Fibroblast of lung (primary cell): Measurements from ENCODE around the gene TMEM127. TPM values are rescaled to one million over a fixed set of nuclear protein-coding genes. Genes with fewer than 3 reads are reported as not detected.
A peak's percentile ranks its signal among the peaks of the same experiment; 100 is the strongest.

ENCODE experiments used
- DNase-seq, 2 donors: peaks; one replicate each; pipeline versions ENCODE4 v3.0.0 to v3.0.0-alpha.2; 2010; ENCODE audit warnings: low read depth in 2 of 2
- H2AFZ ChIP-seq: 2 replicates; pipeline ENCODE4 v1.5.1; 2012; ENCODE audit warnings: low read length, control low read depth, inconsistent platforms
- H3K27ac ChIP-seq: 2 replicates; pipeline ENCODE4 v1.5.1; 2011; ENCODE audit warnings: low read length, control low read depth; ENCODE audit not compliant: insufficient read depth
- H3K27me3 ChIP-seq: 2 replicates; pipeline ENCODE4 v1.5.1; 2011; ENCODE audit warnings: mild to moderate bottlenecking, low read length; ENCODE audit not compliant: control insufficient read depth, insufficient read depth
- H3K36me3 ChIP-seq: 2 replicates; pipeline ENCODE4 v1.5.1; 2011; ENCODE audit warnings: low read length; ENCODE audit not compliant: control insufficient read depth, insufficient read depth
- H3K4me1 ChIP-seq: 2 replicates; pipeline ENCODE4 v1.5.1; 2011; ENCODE audit warnings: low read length; ENCODE audit not compliant: control insufficient read depth, insufficient read depth; ENCODE audit errors: extremely low read depth
- H3K4me2 ChIP-seq: 2 replicates; pipeline ENCODE4 v1.5.1; 2011; ENCODE audit warnings: low read length, control low read depth; ENCODE audit not compliant: insufficient read depth; ENCODE audit errors: extremely low read depth
- H3K4me3 ChIP-seq, 4 experiments: fragments of 200-600 bp in 1 of 4; sonication (generic) in 1 of 4; replicated peaks in 1 of 4; 2 replicates each; pipeline ENCODE4 v1.5.1; 2011 to 2016; ENCODE audit warnings: low read length in 4 of 4, low read depth in 3 of 4, mild to moderate bottlenecking in 3 of 4, control low read depth in 2 of 4, inconsistent platforms in 1 of 4, mixed read lengths in 1 of 4; ENCODE audit not compliant: insufficient read depth in 1 of 4; ENCODE audit errors: control extremely low read depth in 1 of 4
- H3K79me2 ChIP-seq: 2 replicates; pipeline ENCODE4 v1.5.1; 2012; ENCODE audit warnings: mild to moderate bottlenecking, low read length, inconsistent platforms; ENCODE audit not compliant: control insufficient read depth, insufficient read depth
- H3K9ac ChIP-seq: 2 replicates; pipeline ENCODE4 v1.5.1; 2011; ENCODE audit warnings: mild to moderate bottlenecking, low read length, control low read depth; ENCODE audit not compliant: insufficient read depth
- H3K9me3 ChIP-seq: 2 replicates; pipeline ENCODE4 v1.5.1; 2012; ENCODE audit warnings: low read depth, low read length; ENCODE audit not compliant: control insufficient read depth, insufficient read depth
- H4K20me1 ChIP-seq: 2 replicates; pipeline ENCODE4 v1.5.1; 2011; ENCODE audit warnings: low read length; ENCODE audit not compliant: control insufficient read depth, insufficient read depth; ENCODE audit errors: extremely low read depth
- EZH2 ChIP-seq: IDR thresholded peaks from 2 replicates; pipeline ENCODE4 v1.5.1; 2012; ENCODE audit warnings: low read length, control low read depth, mild to moderate bottlenecking; ENCODE audit errors: missing control alignments
- polyA minus RNA-seq: library from RNA; depleted of rRNA, polyadenylated mRNA; stranded (reverse); fragments of >200 nt; gene quantifications from 2 replicates; pipeline ENCODE4 v1.2.3, GENCODE V29; 2011; ENCODE audit warnings: low replicate concordance
- polyA plus RNA-seq, 2 donors: library from polyadenylated mRNA; depleted of rRNA in 1 of 2; stranded (reverse) in 1 of 2; unstranded in 1 of 2; fragments of >200 nt; gene quantifications; 2 replicates each; pipeline ENCODE4 v1.2.1, GENCODE V29; 2011 to 2012; ENCODE audit warnings: missing spikeins in 1 of 2
- total RNA-seq: library from RNA; depleted of rRNA; stranded (reverse); fragments of >200 nt; gene quantifications from 2 replicates; pipeline ENCODE4 v1.2.1, GENCODE V29; 2014
- TF ChIP-seq, protein P1 (sequence below), 2 donors: IDR thresholded peaks in 1 of 2; conservative IDR thresholded peaks in 1 of 2; 1 replicate in 1 of 2; 2 replicates in 1 of 2; pipeline ENCODE4 v1.5.1; 2011 to 2012; ENCODE audit warnings: low read length in 2 of 2, control low read depth in 1 of 2, inconsistent platforms in 1 of 2, low read depth in 1 of 2, mild to moderate bottlenecking in 1 of 2

The TMEM127 gene, protein sequence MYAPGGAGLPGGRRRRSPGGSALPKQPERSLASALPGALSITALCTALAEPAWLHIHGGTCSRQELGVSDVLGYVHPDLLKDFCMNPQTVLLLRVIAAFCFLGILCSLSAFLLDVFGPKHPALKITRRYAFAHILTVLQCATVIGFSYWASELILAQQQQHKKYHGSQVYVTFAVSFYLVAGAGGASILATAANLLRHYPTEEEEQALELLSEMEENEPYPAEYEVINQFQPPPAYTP
- total RNA-seq (15.2 and 20.8 TPM in 2 replicates), polyA plus RNA-seq (48.0 and 54.8 TPM in 2 replicates), polyA minus RNA-seq (147 and 217 TPM in 2 replicates)
- 38.2 and 39.0 TPM in 2 replicates for polyA plus RNA-seq (2012)

DNA sequence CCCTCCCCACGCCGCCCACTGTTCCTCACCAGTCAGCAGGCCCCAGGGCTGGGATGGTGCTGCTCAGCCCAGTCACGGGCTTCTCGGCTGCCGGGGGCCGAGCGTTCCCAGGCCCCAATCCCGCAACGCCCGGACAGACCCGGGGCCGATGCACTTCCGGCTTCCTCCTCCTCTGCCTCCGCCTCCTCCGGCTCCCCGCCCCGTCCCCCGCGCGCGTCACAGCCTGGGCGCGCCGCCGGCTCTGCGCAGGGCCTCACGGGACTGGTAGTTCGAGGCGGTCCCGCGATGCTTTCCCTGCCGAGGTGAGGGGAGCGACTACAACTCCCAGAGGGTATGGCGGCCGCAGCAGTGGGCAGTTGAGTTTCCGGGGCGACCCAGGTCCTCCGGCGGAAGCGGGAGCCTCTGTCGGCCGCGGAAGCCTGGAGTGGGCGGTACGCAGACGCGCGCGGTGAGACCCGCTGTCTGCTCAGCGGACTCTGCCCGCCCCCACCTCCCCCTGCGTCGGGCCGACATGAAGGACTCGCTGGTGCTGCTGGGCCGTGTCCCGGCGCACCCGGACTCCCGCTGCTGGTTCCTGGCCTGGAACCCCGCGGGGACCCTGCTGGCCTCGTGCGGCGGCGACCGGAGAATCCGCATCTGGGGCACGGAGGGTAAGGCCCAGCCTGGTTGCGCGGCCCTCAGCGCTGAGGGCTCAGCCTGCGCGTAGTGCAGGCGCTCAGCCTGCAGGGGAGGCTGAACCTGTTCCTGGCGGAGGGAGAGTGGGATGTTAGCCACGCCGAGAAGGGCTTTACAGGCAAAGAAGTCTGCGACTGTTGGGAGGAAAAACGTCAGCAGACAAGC, at the start of gene TMEM127, which contains the start of gene CIAO1:
Gene TMEM127, minus strand, starts transcription at position 158 of the 840 bp plus-strand sequence. CDS start 616 bp downstream, outside the sequence.
Gene CIAO1, plus strand, starts transcription at position 386 of the 840 bp plus-strand sequence. Its CDS starts 126 bp downstream, at position 512.
- Histone ChIP-seq H3K27me3 (no peaks in the 10 kb centered on the region), H3K36me3 (peaks cover 7% of the 10 kb centered on the region), H4K20me1 (no peaks in the 10 kb centered on the region), H3K27ac (peak within 1 kb of the TSS; percentile 89), H3K4me3 (peak within 1 kb of the TSS; percentile 88 to 99 (median 98)), H2AFZ (peak within 1 kb of the TSS; percentile 81), H3K4me1 (peaks cover 19% of the 10 kb centered on the region), H3K79me2 (peaks cover 50% of the 10 kb centered on the region), H3K4me2 (peak within 1 kb of the TSS; percentile 93), H3K9ac (peak within 1 kb of the TSS; percentile 90), H3K9me3 (no peaks in the 10 kb centered on the region)
- TF ChIP-seq, protein P1, sequence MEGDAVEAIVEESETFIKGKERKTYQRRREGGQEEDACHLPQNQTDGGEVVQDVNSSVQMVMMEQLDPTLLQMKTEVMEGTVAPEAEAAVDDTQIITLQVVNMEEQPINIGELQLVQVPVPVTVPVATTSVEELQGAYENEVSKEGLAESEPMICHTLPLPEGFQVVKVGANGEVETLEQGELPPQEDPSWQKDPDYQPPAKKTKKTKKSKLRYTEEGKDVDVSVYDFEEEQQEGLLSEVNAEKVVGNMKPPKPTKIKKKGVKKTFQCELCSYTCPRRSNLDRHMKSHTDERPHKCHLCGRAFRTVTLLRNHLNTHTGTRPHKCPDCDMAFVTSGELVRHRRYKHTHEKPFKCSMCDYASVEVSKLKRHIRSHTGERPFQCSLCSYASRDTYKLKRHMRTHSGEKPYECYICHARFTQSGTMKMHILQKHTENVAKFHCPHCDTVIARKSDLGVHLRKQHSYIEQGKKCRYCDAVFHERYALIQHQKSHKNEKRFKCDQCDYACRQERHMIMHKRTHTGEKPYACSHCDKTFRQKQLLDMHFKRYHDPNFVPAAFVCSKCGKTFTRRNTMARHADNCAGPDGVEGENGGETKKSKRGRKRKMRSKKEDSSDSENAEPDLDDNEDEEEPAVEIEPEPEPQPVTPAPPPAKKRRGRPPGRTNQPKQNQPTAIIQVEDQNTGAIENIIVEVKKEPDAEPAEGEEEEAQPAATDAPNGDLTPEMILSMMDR (conservative IDR thresholded peaks at IDR 0.05 in 1 of 2, IDR thresholded peaks at IDR 0.05 in 1 of 2; ENCODE audit: low read depth in 1 of 2, low read length in 2 of 2), result peak; percentile 15 to 29
- TF ChIP-seq EZH2, result no peak
- peak; percentile 97 to 98 for DNase-seq

DNA sequence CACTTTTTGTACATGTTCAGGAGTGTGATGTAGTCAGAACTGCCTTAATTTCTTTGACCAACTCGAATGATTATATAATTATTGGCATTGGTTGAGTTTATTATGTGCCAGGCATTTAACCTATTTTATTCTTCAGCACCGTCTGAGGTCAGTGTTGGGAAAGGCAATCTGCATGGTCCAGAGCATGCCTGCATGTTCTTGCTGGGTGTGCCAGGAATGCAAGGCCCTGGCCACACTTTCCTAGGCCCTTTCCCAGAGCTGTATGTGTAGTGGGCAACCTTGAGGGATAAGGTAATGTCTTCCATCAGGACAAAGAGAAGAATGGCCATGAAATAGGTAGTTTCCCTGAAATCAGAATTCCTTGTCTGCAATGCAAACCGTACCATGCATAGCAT, 49.2 kb upstream of the TMEM127 start:
- H3K4me3 ChIP-seq, result no peak overlapping the region
- TF ChIP-seq EZH2, result no peak
- TF ChIP-seq, protein P1 (conservative IDR thresholded peaks at IDR 0.05 in 1 of 2, IDR thresholded peaks at IDR 0.05 in 1 of 2; ENCODE audit: low read depth in 1 of 2, low read length in 2 of 2), result no peak
- no peak overlapping the region for H3K27ac ChIP-seq

DNA sequence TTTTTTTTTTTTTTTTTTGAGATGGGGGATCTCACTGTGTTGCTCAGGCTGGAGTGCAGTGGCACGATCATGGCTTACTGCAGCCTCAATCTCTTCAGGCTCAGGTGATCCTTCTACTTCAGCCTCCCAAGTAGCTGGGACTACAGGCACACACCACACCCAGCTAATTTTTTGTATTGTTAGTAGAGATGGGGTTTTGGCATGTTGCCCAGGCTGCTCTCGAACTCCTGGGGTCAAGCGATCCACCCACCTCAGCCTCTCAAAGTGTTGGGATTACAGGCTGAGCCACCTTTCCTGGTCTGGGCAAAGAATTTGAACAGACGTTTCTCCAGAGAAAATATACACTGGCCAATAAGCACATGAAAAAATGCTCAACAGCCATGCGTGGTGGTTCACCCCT, 42.5 kb upstream of the TMEM127 start:
- H2AFZ ChIP-seq, result no peak overlapping the region
- H3K27ac ChIP-seq, result no peak overlapping the region
- H3K79me2 ChIP-seq, result peaks cover 11% of the 10 kb centered on the region
- no peaks in the 10 kb centered on the region for H3K27me3 ChIP-seq
- no peak overlapping the region for H3K4me2 ChIP-seq
- no peak overlapping the region for H3K4me3 ChIP-seq
- no peaks in the 10 kb centered on the region for H3K9me3 ChIP-seq
- no peaks in the 10 kb centered on the region for H4K20me1 ChIP-seq
- DNase-seq, result no peak
- TF ChIP-seq EZH2, result no peak
- TF ChIP-seq, protein P1 (conservative IDR thresholded peaks at IDR 0.05 in 1 of 2, IDR thresholded peaks at IDR 0.05 in 1 of 2; ENCODE audit: low read depth in 1 of 2, low read length in 2 of 2), result no peak
- no peaks in the 10 kb centered on the region for H3K36me3 ChIP-seq
- no peak overlapping the region for H3K9ac ChIP-seq
- H3K4me1 ChIP-seq, result peaks cover 5% of the 10 kb centered on the region

More for the DNA sequence above, 49.2 kb upstream of the TMEM127 start:
- H3K4me1 ChIP-seq, result peaks cover 12% of the 10 kb centered on the region
- no peaks in the 10 kb centered on the region for H3K36me3 ChIP-seq
- peak overlapping the region; percentile 23 for H3K4me2 ChIP-seq
- no peaks in the 10 kb centered on the region for H3K9me3 ChIP-seq
- H3K27me3 ChIP-seq, result no peaks in the 10 kb centered on the region
- H3K79me2 ChIP-seq, result no peaks in the 10 kb centered on the region
- H3K9ac ChIP-seq, result no peak overlapping the region
- no peak overlapping the region for H2AFZ ChIP-seq
- DNase-seq, result peak in 1 of 2 donors; percentile 16
- H4K20me1 ChIP-seq, result no peaks in the 10 kb centered on the region
